ENCODE measurements around the gene NEUROG1. TPM values are rescaled to one million over a fixed set of nuclear protein-coding genes. Genes with fewer than 3 reads are reported as not detected.
A peak's percentile ranks its signal among the peaks of the same experiment; 100 is the strongest.

NEUROG1 gene
- total RNA-seq, 3 donors from 2014 or later (not counting 1 experiment from before 2014, with no cell fraction given): not detected

- intact Hi-C loops (cut with micrococcal nuclease): no loop called here
- peaks cover 15 to 17% of the 10 kb centered on the region in 2 donors for H3K4me1 Mint-ChIP-seq
- no peaks in the 10 kb centered on the region for H3K9me3 Mint-ChIP-seq
- H3K27ac Mint-ChIP-seq: no peak overlapping the region
- ATAC-seq: no peak
- WGBS (ENCODE audit: insufficient coverage): 68% methylated on average over 6 of the region's 8 CpGs
- H3K4me3 Mint-ChIP-seq: no peak overlapping the region
- Histone ChIP-seq H3K4me1 (ENCODE audit: control insufficient read depth, insufficient read depth, low read length) (peaks cover 13% of the 10 kb centered on the region), H3K36me3 (ENCODE audit: control insufficient read depth, insufficient read depth, low read length) (no peaks in the 10 kb centered on the region), H3K9me3 (ENCODE audit: control insufficient read depth, insufficient read depth, low read length) (no peaks in the 10 kb centered on the region), H3K27me3 (ENCODE audit: control insufficient read depth, insufficient read depth, low read length) (peaks cover 15% of the 10 kb centered on the region), H3K4me3 (ENCODE audit: low read length) (no peak overlapping the region), H3K27ac (ENCODE audit: low read length) (no peak overlapping the region)
- H3K36me3 Mint-ChIP-seq: no peaks in the 10 kb centered on the region
- H3K27me3 Mint-ChIP-seq (ENCODE audit: low read depth in 2 of 2): peaks cover 43 to 45% of the 10 kb centered on the region in 2 donors
- TF ChIP-seq CTCF (IDR thresholded peaks at IDR 0.05): no peak
- no peak for DNase-seq
Observed at GRCh38 chr5:135547590-135548254, 12.0 kb upstream of the NEUROG1 start.

GRCh38 chr5:135546912-135547311 lies 11.1 kb upstream of the NEUROG1 start:
- Mint-ChIP-seq H3K4me1 (peaks cover 15 to 17% of the 10 kb centered on the region in 2 donors), H3K27ac (no peak overlapping the region), H3K9me3 (no peaks in the 10 kb centered on the region), H3K4me3 (no peak overlapping the region), H3K27me3 (ENCODE audit: low read depth in 2 of 2) (peaks cover 40 to 43% of the 10 kb centered on the region in 2 donors), H3K36me3 (no peaks in the 10 kb centered on the region)
- Histone ChIP-seq H3K36me3 (ENCODE audit: control insufficient read depth, insufficient read depth, low read length) (no peaks in the 10 kb centered on the region), H3K27ac (ENCODE audit: low read length) (no peak overlapping the region), H3K4me1 (ENCODE audit: control insufficient read depth, insufficient read depth, low read length) (peaks cover 13% of the 10 kb centered on the region), H3K27me3 (ENCODE audit: control insufficient read depth, insufficient read depth, low read length) (peaks cover 15% of the 10 kb centered on the region), H3K9me3 (ENCODE audit: control insufficient read depth, insufficient read depth, low read length) (no peaks in the 10 kb centered on the region), H3K4me3 (ENCODE audit: low read length) (no peak overlapping the region)
- intact Hi-C loops (cut with micrococcal nuclease): no loop called here
- ATAC-seq (no peak), DNase-seq (no peak)
- no peak for TF ChIP-seq CTCF (IDR thresholded peaks at IDR 0.05)
- WGBS (ENCODE audit: insufficient coverage): 63% methylated on average over 4 of the region's 4 CpGs

- intact Hi-C loops (cut with micrococcal nuclease): no loop called here
- Histone ChIP-seq H3K9me3 (ENCODE audit: control insufficient read depth, insufficient read depth, low read length) (no peaks in the 10 kb centered on the region), H3K4me3 (ENCODE audit: low read length) (no peak overlapping the region), H3K4me1 (ENCODE audit: control insufficient read depth, insufficient read depth, low read length) (peaks cover 13% of the 10 kb centered on the region), H3K36me3 (ENCODE audit: control insufficient read depth, insufficient read depth, low read length) (no peaks in the 10 kb centered on the region), H3K27me3 (ENCODE audit: control insufficient read depth, insufficient read depth, low read length) (peaks cover 15% of the 10 kb centered on the region), H3K27ac (ENCODE audit: low read length) (no peak overlapping the region)
- TF ChIP-seq CTCF (IDR thresholded peaks at IDR 0.05): no peak
- Mint-ChIP-seq H3K9me3 (no peaks in the 10 kb centered on the region), H3K27me3 (ENCODE audit: low read depth in 2 of 2) (peaks cover 43 to 45% of the 10 kb centered on the region in 2 donors), H3K4me3 (peak overlapping the region; percentile 69), H3K36me3 (no peaks in the 10 kb centered on the region), H3K4me1 (peaks cover 20 to 21% of the 10 kb centered on the region in 2 donors), H3K27ac (no peak overlapping the region)
- 62% methylated on average over 12 of the region's 12 CpGs for WGBS (ENCODE audit: insufficient coverage)
- ATAC-seq (no peak), DNase-seq (no peak)
Observed at GRCh38 chr5:135546101-135546500, 10.3 kb upstream of the NEUROG1 start.

- peaks cover 21% of the 10 kb centered on the region in 2 donors for H3K4me1 Mint-ChIP-seq
- Histone ChIP-seq H3K27ac (ENCODE audit: low read length) (no peak overlapping the region), H3K27me3 (ENCODE audit: control insufficient read depth, insufficient read depth, low read length) (peaks cover 23% of the 10 kb centered on the region), H3K4me1 (ENCODE audit: control insufficient read depth, insufficient read depth, low read length) (peaks cover 13% of the 10 kb centered on the region), H3K36me3 (ENCODE audit: control insufficient read depth, insufficient read depth, low read length) (no peaks in the 10 kb centered on the region), H3K9me3 (ENCODE audit: control insufficient read depth, insufficient read depth, low read length) (no peaks in the 10 kb centered on the region), H3K4me3 (ENCODE audit: low read length) (no peak overlapping the region)
- no peaks in the 10 kb centered on the region for H3K9me3 Mint-ChIP-seq
- 54% methylated on average over 17 of the region's 17 CpGs for WGBS (ENCODE audit: insufficient coverage)
- no peak for TF ChIP-seq CTCF (IDR thresholded peaks at IDR 0.05)
- no peak for DNase-seq
- no peaks in the 10 kb centered on the region for H3K36me3 Mint-ChIP-seq
- no peak overlapping the region for H3K27ac Mint-ChIP-seq
- H3K4me3 Mint-ChIP-seq: peak overlapping the region; percentile 97
- H3K27me3 Mint-ChIP-seq (ENCODE audit: low read depth in 2 of 2): peaks cover 48 to 52% of the 10 kb centered on the region in 2 donors
- intact Hi-C loops (cut with micrococcal nuclease): no loop called here
- no peak for ATAC-seq
Observed at GRCh38 chr5:135545099-135545498, 9.3 kb upstream of the NEUROG1 start.

Measured in natural killer cell (primary cell).